Erythroblast (primary cell): ENCODE results near the gene PWWP2A.

ENCODE experiments used
- GATA1 ChIP-seq: IDR thresholded peaks from 2 replicates; pipeline ENCODE4 v1.6.1; 2011; ENCODE audit warnings: low read depth, mild to moderate bottlenecking, control low read depth, low read length, moderate library complexity
- POLR2A ChIP-seq: IDR thresholded peaks from 2 replicates; pipeline ENCODE4 v1.6.1; 2011; ENCODE audit warnings: mild to moderate bottlenecking, low read length

- TF ChIP-seq POLR2A (no peak), GATA1 (no peak)
Observed at GRCh38 chr5:160089531-160089930, 29.7 kb downstream of the PWWP2A start.
